ENCODE measurements around the gene MKI67.
"Not testable (repeated sequence)": the region's sequence is repeated elsewhere in the genome, so short reads cannot be mapped to it uniquely, and the experiment has no call there.

MKI67 gene

GRCh38 chr10:128125944-128126764 lies at the start of gene MKI67:
Gene MKI67 (minus strand): TSS chr10:128126423. CDS start chr10:128125667, 756 bp downstream.
- DNase-seq (ENCODE audit: low read depth in 1 of 2, low spot score in 1 of 2), result peak; percentile 70 to 86

GRCh38 chr10:128174581-128175559 lies 48.6 kb upstream of the MKI67 start:
- DNase-seq (ENCODE audit: low read depth in 1 of 2, low spot score in 1 of 2), result no peak

GRCh38 chr10:128173386-128173785 lies 47.2 kb upstream of the MKI67 start:
- DNase-seq (ENCODE audit: low read depth in 1 of 2, low spot score in 1 of 2), result no peak

- DNase-seq (ENCODE audit: low read depth in 1 of 2, low spot score in 1 of 2), result no peak
Measured at GRCh38 chr10:128172756-128173155, 46.5 kb upstream of the MKI67 start.

- no peak for DNase-seq (ENCODE audit: low read depth in 1 of 2, low spot score in 1 of 2)
Measured at GRCh38 chr10:128169811-128170379, 43.7 kb upstream of the MKI67 start.

GRCh38 chr10:128167926-128168520 lies 41.8 kb upstream of the MKI67 start:
- no peak for DNase-seq (ENCODE audit: low read depth in 1 of 2, low spot score in 1 of 2)

- DNase-seq (ENCODE audit: low read depth in 1 of 2, low spot score in 1 of 2), result not testable (repeated sequence)
Measured at GRCh38 chr10:128167123-128167522, 40.9 kb upstream of the MKI67 start.

- no peak for DNase-seq (ENCODE audit: low read depth in 1 of 2, low spot score in 1 of 2)
Measured at GRCh38 chr10:128166151-128166550, 39.9 kb upstream of the MKI67 start.

GRCh38 chr10:128165536-128165935 lies 39.3 kb upstream of the MKI67 start:
- DNase-seq (ENCODE audit: low read depth in 1 of 2, low spot score in 1 of 2), result no peak

GRCh38 chr10:128163701-128164100 lies 37.5 kb upstream of the MKI67 start:
- DNase-seq (ENCODE audit: low read depth in 1 of 2, low spot score in 1 of 2), result no peak

GRCh38 chr10:128161031-128161430 lies 34.8 kb upstream of the MKI67 start:
- no peak for DNase-seq (ENCODE audit: low read depth in 1 of 2, low spot score in 1 of 2)

- DNase-seq (ENCODE audit: low read depth in 1 of 2, low spot score in 1 of 2), result no peak
Measured at GRCh38 chr10:128160297-128160711, 34.1 kb upstream of the MKI67 start.

- DNase-seq (ENCODE audit: low read depth in 1 of 2, low spot score in 1 of 2), result no peak
Measured at GRCh38 chr10:128158021-128158795, 32.0 kb upstream of the MKI67 start.

- DNase-seq (ENCODE audit: low read depth in 1 of 2, low spot score in 1 of 2), result no peak
Measured at GRCh38 chr10:128156999-128157755, 31.0 kb upstream of the MKI67 start.

- no peak for DNase-seq (ENCODE audit: low read depth in 1 of 2, low spot score in 1 of 2)
Measured at GRCh38 chr10:128152741-128153580, 26.7 kb upstream of the MKI67 start.

GRCh38 chr10:128151031-128151430 lies 24.8 kb upstream of the MKI67 start:
- no peak for DNase-seq (ENCODE audit: low read depth in 1 of 2, low spot score in 1 of 2)

- no peak for DNase-seq (ENCODE audit: low read depth in 1 of 2, low spot score in 1 of 2)
Measured at GRCh38 chr10:128150561-128150960, 24.3 kb upstream of the MKI67 start.

GRCh38 chr10:128150045-128150493 lies 23.8 kb upstream of the MKI67 start:
- DNase-seq (ENCODE audit: low read depth in 1 of 2, low spot score in 1 of 2), result peak; percentile 56 to 70

Data from stimulated activated CD4-positive, alpha-beta T cell treated with anti-CD3 and anti-CD28 coated beads, Interleukin-15, amount 100 ng/mL, for 1 hour (primary cell).